Left hindlimb (tissue), 1 donor: ENCODE data around the gene DOK4.

ENCODE experiments used
- DNase-seq: peaks from one replicate; pipeline ENCODE4 v3.0.0-alpha.2; 2018

DOK4 gene

DNA sequence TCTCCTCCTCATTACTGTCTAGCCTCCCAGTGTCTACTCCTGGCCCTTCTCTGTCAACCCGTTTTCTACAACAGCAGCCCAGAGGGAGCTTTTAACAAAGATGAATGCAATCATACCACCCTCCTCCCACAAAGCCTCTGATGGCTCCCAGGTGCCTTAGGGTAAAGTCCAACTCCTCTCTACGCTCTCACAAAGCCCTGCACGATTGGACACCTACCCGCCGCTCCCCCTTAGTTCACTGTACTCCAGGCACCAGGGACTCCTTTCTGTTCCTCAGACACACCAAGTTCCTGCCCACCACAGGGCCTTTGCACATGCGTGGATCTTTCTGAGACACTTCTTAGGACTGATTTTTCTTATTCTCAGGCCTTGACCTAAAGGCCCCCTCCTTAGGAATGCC is 32.6 kb upstream of the DOK4 start:
- DNase-seq, result no peak

DNA sequence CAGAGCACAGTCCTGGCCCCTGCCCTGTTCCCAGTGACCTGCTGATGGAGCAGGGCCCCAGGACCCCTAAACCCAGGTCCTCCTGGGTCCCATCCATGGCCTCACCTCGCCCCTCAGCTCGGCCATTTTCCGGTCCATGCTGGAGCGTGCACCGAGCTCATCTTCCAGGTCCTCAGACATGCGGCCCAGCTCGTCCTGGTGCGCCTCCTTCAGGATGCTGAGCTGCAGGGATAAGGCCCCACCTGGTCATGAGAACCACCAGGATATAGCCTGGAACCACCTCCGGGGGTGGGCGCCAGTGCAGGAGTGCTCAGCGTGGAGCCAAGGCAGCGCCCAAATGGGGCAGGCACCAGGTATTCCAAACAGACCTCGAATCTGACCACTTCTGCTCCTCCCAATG is 32.2 kb upstream of the DOK4 start:
- no peak for DNase-seq

DNA sequence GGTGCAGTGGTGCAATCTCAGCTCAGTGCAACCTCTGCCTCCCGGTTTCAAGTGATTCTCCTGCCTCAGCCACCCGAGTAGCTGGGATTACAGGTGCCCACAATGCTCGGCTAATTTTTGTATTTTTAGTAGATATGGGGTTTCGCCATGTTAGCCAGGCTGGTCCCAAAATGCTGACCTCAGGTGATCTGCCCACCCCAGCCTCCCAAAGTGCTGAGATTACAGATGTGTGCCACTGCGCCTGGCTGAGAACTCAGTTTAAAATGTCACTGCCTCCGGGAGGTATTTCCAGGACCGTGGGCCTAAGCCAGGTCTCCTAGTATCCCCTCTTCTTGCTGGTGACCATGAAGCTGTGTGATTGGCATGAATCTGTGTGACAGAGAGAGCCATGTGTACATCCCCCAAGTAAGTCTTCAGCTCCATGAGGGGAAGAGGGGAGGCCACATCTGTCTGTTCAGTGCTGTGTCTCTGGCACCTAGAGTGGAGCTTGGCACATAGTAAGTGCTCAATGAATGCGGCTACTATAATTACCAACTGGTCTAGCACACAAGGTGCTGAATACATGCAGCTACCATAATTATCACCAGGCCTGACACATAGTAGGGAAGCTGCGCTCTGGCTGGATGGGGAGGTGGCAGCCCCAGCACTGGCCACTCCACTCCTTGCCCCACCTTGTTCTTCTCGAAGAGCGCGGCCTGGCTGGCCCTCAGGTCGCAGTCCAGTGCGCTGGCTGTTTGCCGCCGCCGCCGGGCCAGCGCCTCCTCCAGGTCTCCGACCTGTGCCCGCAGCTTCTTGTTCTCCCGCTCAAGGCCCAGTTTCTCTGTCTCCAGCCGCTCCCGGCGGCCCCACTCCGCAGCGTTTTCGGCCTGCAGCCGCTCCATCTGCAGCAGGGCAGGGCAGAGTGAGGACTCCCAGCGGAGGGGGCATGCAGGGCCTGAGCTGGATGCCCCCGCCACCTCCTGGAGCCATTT is 31.4 kb upstream of the DOK4 start:
- DNase-seq, result no peak

DNA sequence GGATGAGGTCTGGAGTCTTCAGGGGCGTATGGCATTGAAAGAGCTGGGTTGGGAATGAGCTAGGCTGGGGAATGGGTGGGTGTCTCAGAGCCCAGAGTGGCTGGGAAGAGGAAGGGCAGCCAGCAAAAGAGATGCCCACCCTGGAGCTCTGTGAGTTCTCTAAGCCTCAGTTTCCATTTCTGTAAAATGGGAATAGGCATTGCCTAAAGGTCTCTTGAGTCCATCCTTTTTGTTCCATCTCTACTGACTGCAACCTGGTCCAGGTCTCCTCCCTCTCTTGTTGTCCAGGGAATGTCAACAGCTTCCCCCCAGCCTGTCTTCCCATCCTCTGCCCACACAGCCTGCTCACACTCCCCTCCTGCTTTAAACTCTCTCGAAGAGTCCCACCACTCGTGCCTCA is 30.5 kb upstream of the DOK4 start:
- DNase-seq, result no peak

DNA sequence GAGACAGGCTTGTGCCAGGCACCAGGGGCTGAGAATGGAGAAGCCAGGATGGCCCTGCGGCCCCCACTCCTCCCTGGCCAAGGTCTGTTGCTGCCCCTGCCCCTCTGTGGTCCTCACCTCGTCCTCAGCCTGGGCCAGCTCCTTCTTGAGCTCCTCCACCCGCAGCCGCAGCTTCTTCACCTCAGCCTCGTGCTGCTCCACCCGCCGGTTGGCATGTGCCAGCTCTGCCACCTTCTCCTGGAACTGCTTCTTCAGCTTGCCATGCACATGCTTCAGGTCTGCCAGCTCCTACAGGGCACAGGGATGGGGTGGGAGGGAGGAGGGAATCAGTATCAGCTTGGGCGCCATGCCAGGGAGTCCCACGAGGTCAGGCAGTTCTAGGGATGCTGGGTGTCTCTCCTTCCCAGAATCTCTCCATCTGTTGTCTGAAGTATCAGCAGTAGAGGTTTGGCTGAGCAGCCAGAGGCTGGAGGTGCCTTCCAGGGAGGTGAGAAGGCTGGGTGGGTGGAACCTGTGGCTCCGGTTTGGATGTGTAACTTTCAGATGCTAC is 30.0 kb upstream of the DOK4 start:
- peak; percentile 24 for DNase-seq

DNA sequence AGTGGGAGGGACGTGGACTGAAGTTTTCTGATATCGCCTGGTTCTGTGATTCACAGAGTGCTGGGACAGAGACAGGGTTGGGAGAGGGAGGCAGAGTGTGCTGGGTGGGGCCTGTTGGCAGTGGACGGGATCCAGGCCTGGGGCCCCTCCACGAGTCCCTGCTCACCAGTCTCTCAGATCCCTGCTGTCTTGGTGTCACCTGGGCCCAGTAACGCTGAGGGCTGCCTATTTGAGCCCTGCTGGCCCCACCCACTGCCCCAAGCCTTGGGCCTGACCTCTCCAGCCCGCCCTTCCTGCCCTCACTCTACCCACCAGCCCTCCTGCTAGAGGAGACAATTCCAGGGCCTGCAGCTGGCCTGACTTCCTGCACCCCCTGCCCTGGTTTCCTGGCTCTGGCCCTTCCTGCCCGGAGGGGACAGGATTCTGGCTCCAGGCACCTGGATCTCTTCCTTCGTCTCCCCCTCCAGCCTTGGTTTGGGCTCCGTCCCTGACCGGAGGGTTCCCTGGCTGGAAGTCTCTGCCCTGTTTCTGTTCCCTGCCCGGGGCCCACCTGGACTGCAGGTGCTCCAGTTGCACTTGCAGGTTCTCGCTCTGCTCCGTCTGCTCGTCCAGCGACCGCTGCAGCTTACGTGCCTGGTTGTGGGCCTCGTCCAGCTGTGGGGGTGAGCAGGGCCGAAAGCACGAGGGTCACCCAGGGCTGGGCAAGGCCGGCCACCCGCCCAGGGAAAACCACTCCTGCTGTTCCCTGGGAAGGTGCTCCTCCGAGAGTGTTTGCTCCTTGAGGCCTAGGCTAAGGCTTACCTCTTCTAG is 28.7 kb upstream of the DOK4 start:
- DNase-seq, result peak; percentile 20

DNA sequence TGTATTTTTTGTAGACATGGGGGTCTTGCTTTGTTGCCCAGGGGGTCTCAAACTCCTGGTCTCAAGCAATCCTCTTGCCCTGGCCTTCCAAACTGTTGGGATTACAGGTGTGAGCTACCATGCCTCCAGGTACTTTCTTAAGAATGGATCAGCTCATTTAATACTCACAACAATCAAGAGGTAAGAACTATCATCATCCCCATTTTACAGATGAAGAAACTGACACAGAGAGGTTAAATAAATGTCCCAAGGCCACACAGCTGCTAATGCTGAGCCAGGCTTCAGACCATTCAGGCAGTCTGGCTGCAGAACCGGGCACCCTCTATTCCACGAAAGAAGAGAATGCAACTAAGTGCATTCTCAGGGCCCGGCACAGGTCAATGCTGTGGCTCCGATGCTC is 28.1 kb upstream of the DOK4 start:
- no peak for DNase-seq

DNA sequence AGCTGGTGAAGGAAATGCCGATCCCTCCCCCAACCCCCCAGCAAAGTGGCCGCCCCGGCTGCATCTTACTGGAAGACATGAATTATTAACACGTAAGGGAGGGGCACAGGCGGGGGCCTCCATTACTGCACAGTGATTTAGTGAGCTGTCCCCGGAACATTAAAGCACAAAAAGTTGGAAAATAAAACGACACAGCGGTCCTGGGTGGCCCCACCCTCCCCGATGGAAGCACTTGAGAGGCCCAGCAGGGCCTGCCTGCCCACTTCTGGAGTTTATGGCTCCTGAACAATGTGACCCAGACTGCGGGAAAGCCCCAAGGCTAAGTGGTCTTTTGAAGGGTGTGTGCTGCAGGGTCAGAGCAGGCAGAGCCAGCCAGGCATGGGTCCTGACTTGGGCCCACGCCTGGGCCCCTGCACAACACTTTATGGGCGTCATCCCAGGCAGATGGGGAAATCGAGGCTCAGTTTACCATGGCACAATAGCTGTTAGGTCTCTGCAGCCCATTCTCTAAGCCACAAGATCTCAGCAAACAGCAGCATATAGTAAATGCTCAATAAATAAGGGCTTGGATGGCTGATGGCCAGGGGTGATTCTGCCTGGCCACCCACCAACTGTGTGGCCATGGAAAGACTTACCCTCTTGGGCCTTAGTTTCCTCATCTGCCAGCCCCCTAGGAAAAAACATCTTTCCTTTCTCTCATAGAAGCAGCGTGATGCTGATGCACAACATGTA is 27.2 kb upstream of the DOK4 start:
- DNase-seq, result no peak

DNA sequence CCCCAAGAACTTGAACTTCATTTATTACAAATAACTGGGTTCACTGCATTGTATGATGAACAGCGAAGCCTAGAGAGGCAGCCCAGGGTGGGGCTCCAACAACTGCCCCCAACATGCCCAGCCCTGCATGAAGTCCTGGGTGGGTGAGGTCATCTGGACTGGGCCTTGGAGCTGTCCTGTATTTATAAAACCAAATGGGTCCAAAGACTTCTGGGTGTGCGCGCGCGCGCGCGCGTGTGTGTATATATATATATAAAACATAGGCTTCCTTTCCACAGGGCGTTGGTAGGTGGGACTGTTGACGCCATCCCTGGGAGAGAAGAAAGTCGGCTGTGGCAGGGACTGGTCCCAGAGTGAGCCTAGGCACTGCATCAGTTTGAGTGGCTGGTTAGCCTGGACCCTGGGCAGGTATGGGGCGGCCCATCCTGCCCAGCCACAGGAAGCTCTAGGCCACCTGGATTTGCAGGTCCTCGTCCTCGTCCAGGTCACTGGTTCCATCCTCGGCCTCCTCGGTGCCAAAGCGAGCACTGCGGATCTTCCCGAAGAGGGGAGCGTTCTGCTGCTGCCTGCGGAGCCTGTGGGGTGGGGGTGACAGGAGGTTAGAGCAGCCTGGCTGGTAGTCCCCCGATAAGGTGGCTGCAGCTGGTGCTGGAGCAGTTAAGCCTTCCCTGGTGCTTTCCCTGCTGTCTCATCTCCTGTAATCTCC is 26.2 kb upstream of the DOK4 start:
- no peak for DNase-seq

DNA sequence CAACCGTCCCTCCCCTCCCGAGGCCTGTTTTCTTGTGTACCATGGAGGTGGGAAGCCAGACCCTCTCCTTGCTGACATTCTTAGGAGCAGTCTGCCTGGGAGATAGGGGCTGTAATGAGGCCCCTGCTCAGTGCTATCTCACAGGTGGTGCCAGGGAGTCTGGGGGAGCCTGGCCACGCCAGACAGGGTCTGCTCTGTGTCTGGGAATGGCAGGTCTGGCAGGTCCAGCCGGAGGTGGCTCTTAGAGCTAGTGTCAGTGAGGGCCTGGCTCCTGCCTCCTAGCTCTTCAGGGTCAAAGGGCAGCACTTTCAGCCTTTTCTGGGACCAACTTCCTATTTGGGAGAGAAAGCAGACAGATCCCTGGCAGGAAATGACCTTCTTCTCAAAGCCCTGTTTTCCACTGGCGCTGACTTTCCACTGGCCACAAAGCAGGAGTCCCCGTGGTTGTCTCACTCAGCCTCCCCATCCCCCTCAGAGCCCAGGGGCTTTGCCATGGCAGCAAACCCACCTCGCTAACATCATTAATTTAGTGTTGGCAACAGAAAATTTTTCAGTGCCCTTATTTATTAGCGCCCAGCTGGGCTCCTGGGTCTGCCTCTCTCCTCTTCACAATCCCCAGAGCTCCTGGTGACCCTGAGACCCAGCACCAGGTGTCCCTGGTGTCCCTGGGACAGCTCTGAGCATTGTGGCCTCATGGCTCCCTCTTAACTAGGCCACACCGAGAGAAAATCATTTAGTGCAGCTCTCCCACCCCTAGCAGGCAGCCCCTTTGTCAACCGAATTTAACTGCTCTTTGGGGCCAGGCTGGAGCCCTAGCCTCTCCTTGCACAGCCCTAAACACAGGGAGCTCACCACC is 24.0 kb upstream of the DOK4 start:
- DNase-seq, result no peak

DNA sequence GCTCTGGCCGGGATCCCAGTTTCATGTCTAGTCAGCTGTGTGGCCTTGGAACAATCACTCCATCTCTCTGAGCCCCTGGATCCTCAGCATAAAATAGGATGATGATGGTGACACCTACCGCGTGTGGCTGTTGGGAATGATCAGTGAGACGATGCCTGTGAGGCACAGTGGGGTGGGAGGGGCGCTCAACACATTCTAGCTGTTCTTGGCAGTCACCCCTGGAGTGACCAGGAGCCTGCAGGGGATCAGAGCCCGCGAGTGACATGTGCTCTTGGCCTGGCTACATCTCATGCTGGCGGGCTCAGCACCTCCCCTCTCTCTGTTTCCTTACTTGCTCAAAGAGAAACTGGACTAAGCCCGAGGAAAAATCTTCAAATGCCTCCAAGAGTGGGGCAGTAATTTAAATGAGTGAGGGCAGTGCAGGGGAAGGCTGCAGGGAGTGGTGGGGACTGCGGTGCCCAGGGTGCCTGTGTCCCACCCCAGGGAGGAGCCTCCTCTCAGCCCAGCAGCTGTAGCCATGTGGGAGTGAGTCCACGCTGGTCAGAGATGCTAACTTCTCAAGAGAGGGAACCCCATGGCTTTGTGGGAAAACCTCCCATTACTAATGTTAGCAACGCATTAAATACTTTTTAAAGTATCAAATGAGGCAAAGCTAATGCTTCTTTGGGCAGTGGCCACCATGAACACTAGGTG is 23.1 kb upstream of the DOK4 start:
- DNase-seq, result no peak

DNA sequence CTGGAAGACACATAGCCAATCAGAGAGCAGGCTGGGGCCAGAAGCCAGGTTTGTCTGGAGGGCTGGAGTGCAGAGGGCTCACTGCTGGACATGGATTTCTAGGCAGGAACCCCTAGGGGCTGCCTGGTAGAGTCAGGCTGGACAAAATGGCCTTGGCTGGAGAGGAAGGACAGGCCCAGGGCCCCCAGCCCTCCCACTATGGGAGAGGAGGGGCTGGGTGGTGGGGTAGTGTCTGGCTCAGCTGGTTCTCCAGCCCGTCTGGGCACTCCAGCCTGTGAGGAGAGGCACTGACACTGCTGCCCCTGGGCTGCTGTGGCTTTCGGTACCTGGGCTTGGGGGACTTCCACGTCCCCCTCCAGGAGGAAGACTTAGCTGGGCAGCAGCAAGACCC is 21.7 kb upstream of the DOK4 start:
- DNase-seq, result no peak

DNA sequence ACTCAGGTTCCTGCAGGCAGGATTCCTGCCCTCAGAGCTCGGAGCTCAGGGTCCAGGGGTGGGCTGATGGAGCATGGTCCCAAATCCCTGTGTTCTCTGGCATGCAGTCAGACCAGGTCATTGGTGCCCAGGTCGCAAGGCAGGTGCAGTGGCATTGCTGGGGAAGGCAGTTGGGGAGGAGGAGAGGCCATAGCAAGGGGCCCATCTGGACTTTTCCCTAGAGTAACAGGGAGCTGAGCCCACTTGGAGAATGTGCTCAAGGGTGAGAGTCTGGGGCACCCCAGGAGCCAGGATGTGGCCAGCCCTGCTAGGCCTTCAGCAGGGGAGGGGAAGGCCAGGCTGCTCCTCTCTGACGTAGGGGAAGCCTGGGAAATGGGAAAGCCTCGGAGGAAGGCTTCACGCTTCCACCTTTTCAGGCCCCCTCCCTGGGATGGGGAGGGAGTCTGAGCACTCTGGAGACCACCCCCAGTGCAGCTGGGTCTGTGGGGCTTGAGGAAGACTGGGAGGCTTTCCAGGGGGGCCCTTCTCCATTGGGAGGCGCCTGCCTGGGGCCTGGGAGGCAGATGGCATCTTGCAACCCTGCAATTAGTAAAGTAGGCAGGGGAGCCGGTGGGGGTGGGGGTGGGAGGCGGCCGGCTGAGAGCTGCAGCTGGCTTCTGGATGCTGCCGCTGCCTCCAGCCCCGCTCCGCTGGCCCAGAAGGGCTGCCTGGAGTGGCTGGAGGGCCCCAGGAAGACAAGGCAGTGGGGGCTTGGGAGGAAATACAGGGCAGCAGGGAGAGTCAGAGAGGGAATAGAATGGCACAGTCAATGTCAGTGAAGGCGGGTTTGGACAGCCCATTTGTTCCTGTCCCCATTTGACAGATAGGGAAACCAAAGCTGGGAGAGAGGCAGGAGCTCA is 21.1 kb upstream of the DOK4 start:
- DNase-seq, result no peak

DNA sequence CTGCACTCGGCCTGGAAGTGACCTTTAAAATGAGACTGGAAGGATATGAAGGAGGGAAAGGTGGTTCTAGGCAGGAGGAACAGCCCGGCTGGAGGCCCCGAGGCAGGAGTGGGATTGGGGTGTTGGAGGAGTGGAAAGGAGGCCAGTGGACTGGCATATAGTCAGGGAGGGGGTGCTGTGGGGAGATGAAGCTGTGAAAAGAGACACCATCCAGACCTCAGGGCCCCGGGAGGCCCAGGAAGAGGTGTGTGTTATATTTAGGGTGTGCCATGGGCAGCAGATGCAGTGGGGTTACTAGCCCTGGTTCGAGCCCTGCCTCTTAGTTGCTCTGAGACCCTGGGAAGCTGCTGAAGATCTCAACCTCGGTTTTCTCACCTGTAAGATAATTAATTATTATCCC is 18.9 kb upstream of the DOK4 start:
- DNase-seq, result no peak

DNA sequence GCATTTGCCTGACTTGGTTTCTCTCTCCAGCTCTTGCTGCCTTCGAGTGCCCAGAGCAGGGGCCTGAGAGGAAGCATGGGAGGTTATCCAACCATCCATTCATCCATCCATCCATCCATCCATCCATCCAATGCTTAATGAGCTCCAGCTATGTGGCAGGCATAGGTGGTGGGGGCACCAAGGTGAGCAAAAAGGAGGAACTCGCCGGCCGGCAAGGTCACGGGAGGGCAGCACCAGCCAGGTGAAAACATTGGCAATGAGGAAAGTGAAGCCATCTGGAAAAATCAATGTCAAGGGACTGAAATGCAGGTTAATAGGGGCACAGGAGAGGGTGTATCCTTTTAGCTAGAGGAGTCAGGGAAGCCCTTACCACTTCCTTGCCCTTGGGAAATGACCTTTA is 18.2 kb upstream of the DOK4 start:
- DNase-seq, result no peak

DNA sequence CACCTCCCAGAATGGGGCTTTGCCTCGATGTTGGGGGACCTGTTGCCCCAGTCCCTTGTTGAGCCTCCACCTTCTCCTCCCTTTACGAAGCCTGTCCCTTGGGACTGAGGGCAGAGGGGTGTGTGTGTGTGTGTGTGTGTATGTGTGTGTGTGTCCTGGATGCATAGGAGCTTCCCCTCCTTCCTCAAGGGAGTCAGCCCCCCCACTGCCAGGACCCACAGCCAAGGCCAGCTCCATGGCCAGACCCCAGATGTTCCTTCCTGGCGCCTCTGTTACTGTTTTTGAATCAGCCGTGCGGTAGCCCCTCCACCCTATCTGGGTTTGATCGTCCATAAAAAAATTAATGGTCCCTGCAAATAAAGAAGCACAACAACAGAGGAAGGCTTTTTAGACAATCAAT is 17.7 kb upstream of the DOK4 start:
- DNase-seq, result no peak

DNA sequence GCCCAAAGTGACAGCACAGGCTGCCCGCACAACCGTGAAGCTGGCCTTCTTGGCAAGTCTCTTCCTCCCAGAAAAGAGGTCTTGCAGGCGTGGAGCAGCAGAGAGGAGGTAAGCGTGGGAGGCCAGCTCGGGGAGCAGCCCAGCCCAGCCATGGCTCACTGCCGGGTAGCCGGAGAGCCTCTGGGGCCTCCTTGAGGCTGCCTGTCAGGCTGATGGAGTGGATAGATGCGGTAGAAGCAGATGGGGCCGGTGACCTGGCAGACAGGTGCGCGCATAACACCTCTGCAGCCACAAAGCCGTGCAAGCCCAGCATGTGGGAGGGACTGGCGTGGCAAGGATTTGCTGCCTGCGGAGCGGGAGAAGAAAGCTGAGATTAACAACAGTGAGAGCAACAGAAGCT is 17.1 kb upstream of the DOK4 start:
- DNase-seq, result no peak

DNA sequence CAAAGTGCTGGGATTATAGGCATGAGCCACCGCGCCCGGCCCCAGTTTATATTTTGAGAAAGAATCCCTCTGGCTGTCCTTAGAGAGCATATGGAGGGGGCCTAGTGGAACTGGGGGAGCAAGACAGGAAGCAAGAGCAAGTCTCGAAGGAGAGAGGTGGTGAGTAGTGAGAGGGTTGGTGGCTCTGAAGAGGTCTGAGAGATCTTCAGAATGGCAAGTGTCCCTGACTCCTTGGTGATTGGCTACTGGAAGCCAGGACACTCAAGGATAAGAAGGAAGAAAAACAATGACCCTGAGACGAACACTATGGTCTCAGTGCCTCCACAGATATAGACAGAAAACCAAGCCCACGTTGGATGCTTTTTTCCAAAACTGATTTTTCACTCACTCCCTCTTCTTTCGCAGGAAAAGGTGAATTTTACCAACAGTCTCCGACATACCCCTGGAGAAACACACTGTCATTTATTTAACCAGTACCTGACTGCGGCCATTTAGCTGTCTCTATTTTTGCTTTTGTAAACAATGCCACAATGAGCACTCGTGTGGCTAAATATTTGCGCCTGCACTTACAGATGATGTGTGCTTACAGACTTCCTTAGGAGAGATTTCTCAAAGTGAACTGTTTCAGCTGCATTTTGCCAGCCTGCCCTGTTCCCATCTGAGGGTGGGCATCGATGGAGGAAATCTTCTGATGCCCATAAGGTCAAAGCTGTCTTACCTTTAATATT is 15.9 kb upstream of the DOK4 start:
- no peak for DNase-seq

DNA sequence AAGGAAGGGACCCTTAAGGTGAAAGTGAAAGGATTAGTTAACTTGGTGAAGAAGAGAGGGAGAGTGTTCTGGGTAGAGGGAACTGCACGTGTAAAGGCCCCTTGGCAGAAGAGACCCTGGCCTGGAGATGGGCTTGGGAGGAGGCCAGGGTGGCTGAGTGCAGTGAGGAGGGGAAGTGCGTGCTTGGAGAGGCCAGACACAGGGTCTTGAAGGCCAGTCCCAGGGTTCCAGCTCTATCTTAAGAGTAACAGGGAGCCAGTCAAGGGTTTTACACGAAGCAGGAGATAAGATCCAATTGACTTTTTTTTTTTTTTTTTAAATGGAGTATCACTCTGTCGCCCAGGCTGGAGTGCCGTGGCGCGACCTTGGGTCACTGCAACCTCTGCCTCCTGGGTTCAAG is 15.2 kb upstream of the DOK4 start:
- no peak for DNase-seq
